ENCODE data around the gene MCHR1.

DNA sequence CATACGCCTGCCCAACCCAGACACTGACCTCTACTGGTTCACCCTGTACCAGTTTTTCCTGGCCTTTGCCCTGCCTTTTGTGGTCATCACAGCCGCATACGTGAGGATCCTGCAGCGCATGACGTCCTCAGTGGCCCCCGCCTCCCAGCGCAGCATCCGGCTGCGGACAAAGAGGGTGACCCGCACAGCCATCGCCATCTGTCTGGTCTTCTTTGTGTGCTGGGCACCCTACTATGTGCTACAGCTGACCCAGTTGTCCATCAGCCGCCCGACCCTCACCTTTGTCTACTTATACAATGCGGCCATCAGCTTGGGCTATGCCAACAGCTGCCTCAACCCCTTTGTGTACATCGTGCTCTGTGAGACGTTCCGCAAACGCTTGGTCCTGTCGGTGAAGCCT lies 2.2 kb downstream of the MCHR1 start:
- TF ChIP-seq CREB1 (CRISPR knock-in tag; IDR thresholded peaks at IDR 0.05) (no peak), NFYB (CRISPR knock-in tag; conservative IDR thresholded peaks at IDR 0.05; ENCODE audit: low read depth) (no peak), NR2C2 (CRISPR knock-in tag; IDR thresholded peaks at IDR 0.05) (no peak)
- TF ChIP-seq, protein P1, sequence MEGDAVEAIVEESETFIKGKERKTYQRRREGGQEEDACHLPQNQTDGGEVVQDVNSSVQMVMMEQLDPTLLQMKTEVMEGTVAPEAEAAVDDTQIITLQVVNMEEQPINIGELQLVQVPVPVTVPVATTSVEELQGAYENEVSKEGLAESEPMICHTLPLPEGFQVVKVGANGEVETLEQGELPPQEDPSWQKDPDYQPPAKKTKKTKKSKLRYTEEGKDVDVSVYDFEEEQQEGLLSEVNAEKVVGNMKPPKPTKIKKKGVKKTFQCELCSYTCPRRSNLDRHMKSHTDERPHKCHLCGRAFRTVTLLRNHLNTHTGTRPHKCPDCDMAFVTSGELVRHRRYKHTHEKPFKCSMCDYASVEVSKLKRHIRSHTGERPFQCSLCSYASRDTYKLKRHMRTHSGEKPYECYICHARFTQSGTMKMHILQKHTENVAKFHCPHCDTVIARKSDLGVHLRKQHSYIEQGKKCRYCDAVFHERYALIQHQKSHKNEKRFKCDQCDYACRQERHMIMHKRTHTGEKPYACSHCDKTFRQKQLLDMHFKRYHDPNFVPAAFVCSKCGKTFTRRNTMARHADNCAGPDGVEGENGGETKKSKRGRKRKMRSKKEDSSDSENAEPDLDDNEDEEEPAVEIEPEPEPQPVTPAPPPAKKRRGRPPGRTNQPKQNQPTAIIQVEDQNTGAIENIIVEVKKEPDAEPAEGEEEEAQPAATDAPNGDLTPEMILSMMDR (IDR thresholded peaks at IDR 0.05): no peak
- TF ChIP-seq, protein P2, sequence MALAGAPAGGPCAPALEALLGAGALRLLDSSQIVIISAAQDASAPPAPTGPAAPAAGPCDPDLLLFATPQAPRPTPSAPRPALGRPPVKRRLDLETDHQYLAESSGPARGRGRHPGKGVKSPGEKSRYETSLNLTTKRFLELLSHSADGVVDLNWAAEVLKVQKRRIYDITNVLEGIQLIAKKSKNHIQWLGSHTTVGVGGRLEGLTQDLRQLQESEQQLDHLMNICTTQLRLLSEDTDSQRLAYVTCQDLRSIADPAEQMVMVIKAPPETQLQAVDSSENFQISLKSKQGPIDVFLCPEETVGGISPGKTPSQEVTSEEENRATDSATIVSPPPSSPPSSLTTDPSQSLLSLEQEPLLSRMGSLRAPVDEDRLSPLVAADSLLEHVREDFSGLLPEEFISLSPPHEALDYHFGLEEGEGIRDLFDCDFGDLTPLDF (CRISPR knock-in tag; IDR thresholded peaks at IDR 0.05): no peak
